Muscle layer of duodenum (tissue), 2 donors: Measurements from ENCODE around the gene DCAF5.
"Not testable (repeated sequence)": the region's sequence is repeated elsewhere in the genome, so short reads cannot be mapped to it uniquely, and the experiment has no call there.

Source experiments
- H3K27ac ChIP-seq: one replicate; pipeline ENCODE4 v1.7.0; 2013; ENCODE audit warnings: mild to moderate bottlenecking, low read length
- H3K27me3 ChIP-seq: one replicate; pipeline ENCODE4 v1.7.0; 2013; ENCODE audit warnings: low read depth, mild to moderate bottlenecking, control low read depth, low read length
- H3K36me3 ChIP-seq, 2 donors: one replicate each; pipeline ENCODE4 v1.7.0; 2013; ENCODE audit warnings: low read length in 2 of 2, control low read depth in 1 of 2, mild to moderate bottlenecking in 1 of 2; ENCODE audit not compliant: insufficient read depth in 2 of 2, control insufficient read depth in 1 of 2
- H3K4me1 ChIP-seq, 2 donors: one replicate each; pipeline ENCODE4 v1.7.0; 2013; ENCODE audit warnings: low read length in 2 of 2, mild to moderate bottlenecking in 2 of 2, control low read depth in 1 of 2, moderate library complexity in 1 of 2; ENCODE audit not compliant: insufficient read depth in 2 of 2, control insufficient read depth in 1 of 2
- H3K4me3 ChIP-seq, 2 donors: one replicate each; pipeline ENCODE4 v1.7.0; 2013; ENCODE audit warnings: low read length in 2 of 2, low read depth in 1 of 2, mild to moderate bottlenecking in 1 of 2
- H3K9me3 ChIP-seq, 2 donors: one replicate each; pipeline ENCODE4 v1.7.0; 2013; ENCODE audit warnings: low read length in 2 of 2, control low read depth in 1 of 2, mild to moderate bottlenecking in 1 of 2; ENCODE audit not compliant: control insufficient read depth in 1 of 2
- donor health status: healthy.

DCAF5 gene

DNA sequence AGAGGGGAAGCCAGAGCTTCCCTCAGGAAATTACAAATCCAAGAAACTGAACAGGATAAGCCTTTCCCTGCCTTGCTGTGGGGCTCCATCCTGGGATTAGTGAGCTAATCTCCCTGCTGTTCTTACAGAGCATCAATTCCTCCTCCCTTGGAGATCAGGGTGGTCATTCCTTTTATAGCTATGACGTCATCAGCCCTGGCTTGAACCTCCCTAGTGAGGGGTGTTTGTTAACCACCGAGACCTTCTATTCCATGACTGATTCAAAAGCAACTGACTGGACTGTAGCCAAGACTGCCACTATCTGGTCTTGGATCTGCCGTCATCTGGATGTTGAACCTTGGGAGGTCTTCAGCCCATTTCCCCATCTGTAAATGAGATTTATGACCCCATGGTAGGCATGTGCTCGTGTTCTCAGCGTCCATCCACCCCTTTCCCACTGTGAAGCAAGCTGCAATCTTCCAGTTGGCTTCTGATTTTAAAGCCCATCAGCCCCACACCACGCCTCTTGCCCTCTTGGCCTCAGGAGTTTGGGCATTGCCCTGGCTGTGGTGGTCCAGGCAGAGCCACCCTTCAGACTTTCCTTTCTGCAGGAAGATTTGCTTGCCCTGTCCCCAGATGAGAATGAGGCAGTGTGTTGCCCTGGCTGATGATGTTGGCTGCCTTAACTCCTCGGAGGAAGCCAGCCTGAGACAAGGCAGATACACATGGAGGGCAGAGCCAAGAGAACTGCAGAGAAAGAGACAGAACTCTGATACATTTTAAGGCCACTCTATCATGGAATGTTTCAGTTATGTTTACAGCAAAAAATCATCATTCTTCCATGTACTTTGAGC lies 114.2 kb downstream of the DCAF5 start:
- Histone ChIP-seq H3K36me3 (no peaks in the 10 kb centered on the region), H3K27me3 (no peaks in the 10 kb centered on the region), H3K27ac (peak overlapping the region; percentile 7), H3K4me3 (no peak overlapping the region), H3K4me1 (peaks cover 5 to 26% of the 10 kb centered on the region in 2 donors), H3K9me3 (no peaks in the 10 kb centered on the region)

DNA sequence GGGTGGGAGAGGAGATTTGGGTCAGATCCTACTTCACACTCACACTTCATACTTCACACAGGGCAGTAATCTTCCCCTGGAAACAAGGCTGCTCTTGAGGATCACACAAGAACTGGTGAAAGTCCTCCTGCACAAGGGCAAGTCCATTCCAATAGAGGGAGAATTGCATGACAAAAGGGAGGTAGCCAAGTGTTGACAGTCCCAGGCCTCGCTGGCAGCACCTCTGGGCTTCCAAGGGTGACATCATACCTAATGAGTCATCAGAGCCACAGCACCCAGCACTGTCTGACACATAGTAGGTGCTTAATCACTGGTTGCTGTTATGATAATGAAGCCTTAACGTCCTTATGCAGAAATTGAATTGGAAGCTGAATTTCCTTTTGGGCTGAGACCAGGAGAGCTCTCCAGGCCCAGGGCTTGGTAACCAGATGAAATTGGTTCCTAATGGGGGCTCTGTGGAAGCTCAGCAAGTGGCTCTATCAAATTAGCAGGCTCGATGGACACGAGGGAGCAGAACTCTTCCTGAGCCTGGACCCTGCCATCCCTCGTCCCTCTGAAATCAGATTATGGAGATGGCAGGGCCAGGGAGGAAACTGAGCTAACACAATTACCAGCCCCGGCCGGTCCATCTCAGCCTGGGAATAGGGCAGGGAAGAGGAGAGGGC lies 115.0 kb downstream of the DCAF5 start:
- Histone ChIP-seq H3K27ac (no peak overlapping the region), H3K4me3 (no peak overlapping the region), H3K4me1 (peaks cover 0 to 20% of the 10 kb centered on the region in 2 donors), H3K9me3 (no peaks in the 10 kb centered on the region), H3K36me3 (no peaks in the 10 kb centered on the region), H3K27me3 (no peaks in the 10 kb centered on the region)

DNA sequence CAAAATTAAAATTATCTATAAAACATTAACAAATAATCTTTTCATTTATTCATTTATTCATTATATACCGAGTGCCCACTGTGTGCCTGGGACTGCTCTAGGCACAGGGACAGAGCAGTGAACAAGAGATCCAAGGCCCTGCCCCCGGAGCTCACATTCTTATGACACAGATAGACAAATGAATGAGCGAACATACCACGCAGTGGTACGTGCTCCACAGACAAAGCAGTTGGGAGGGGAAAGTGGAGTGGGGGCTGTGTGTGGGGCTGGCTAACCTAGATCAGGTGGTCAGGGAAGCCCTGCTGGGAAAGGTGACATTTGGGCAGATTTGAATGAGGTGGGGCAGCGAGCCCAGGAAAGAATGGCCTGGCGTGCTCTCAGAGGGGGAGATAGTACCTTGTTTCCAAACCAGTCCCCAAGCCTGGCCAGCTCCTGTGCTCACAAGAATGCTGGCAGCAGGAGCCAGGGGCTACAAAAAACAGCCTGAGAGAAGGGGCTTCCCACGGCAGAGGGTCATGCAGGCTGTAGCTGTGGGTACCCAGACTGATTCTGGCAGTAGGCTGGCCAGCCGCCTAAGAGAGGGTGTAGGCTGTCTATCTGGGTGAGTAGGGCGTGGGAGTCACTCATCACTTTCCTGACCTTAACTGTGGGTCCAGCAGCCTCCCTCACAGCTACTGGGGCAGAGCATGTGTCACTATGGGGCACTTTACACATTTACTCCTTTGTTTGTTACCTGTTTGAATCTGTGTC lies 116.0 kb downstream of the DCAF5 start:
- peaks cover 0 to 14% of the 10 kb centered on the region in 2 donors for H3K4me1 ChIP-seq
- H3K27ac ChIP-seq = no peak overlapping the region
- H3K36me3 ChIP-seq = no peaks in the 10 kb centered on the region
- no peaks in the 10 kb centered on the region for H3K27me3 ChIP-seq
- no peak overlapping the region for H3K4me3 ChIP-seq
- H3K9me3 ChIP-seq = no peaks in the 10 kb centered on the region

DNA sequence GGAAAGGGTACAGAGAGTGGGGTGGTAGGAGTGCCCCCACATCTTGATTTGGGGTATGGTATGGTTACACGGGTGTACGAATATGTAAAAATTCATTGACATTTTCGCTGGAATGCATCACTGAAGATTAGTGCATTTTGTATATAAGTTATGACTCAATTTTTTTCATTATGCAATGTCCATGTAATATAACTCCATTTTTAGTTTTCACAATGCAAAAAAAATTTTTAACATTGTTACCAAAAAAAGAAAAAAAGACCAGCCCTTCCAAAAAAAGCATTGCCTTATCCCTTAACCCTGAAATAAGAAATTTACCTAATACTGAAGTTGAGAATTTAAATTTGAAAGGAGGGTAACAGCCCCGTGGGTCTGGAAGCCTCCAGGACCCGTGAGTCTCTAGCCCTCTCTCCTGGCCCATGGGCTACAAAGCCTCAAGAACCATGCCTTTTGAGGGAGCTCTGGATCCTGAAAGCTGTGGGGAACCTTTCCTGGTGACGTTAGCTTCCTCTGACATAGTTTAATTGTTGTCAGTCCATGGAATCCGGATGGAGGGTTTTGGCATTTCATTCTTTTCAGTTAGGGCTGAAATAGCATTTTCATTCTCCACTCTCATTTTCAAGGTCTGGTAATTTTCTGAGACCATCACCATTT lies 118.2 kb downstream of the DCAF5 start:
- Histone ChIP-seq H3K27ac (no peak overlapping the region), H3K36me3 (no peaks in the 10 kb centered on the region), H3K9me3 (no peaks in the 10 kb centered on the region), H3K4me1 (peaks cover 0 to 11% of the 10 kb centered on the region in 2 donors), H3K4me3 (no peak overlapping the region), H3K27me3 (no peaks in the 10 kb centered on the region)

DNA sequence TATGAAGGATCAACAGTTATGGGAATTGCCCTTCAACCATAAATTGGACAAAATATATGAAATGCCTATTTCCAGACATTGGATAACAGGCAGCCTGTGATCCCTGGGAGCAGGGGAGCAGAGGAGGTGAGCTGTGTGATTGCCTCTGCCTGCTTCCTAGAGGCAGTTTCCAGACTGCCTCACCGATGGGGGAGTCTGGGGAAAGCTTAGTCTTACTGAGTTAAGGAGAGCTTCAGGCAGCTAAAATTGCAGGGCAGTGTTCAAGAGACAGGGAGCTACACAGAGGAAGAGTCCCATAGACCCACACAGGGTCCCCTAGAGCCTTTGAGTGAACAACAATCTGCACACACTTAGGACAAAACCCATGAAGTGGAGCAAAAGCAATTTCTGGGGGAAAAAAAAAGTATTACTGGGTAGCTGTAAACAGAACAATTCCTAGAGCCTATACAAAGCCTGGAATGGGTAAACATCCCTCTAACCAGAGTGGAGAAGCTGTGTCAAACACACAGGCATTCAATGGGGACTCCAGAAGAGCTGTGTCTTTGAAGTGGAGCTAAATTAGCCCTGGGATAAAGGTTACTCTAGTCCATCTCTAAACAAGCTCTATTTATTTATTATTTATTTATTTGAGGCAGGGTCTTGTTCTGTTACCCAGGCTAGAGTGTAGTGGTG lies 125.5 kb downstream of the DCAF5 start:
- no peaks in the 10 kb centered on the region for H3K4me1 ChIP-seq
- H3K27me3 ChIP-seq = no peaks in the 10 kb centered on the region
- H3K36me3 ChIP-seq = no peaks in the 10 kb centered on the region
- no peaks in the 10 kb centered on the region for H3K9me3 ChIP-seq
- H3K4me3 ChIP-seq = no peak overlapping the region
- no peak overlapping the region for H3K27ac ChIP-seq

DNA sequence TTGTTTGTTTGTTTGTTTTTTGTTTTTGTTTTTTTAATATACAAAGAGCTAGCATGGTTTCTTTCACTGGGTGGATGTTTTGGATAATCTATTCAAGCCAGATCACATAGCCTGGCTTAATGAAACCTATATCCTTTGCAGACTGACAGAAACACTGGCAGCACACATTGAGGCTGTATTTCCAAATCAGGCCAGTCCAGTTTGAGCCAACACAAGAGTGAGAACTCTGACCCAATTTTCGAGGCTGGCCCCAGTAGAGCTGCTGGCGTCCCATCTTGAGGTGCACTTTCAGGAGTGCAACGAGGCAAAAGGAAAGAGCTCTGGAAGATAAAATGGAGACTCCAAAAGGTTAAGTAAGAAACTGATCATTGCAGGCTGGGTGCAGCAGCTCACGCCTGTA lies 129.9 kb downstream of the DCAF5 start:
- Histone ChIP-seq H3K27me3 (no peaks in the 10 kb centered on the region), H3K36me3 (no peaks in the 10 kb centered on the region), H3K4me1 (no peaks in the 10 kb centered on the region), H3K4me3 (no peak overlapping the region), H3K27ac (no peak overlapping the region), H3K9me3 (no peaks in the 10 kb centered on the region)

DNA sequence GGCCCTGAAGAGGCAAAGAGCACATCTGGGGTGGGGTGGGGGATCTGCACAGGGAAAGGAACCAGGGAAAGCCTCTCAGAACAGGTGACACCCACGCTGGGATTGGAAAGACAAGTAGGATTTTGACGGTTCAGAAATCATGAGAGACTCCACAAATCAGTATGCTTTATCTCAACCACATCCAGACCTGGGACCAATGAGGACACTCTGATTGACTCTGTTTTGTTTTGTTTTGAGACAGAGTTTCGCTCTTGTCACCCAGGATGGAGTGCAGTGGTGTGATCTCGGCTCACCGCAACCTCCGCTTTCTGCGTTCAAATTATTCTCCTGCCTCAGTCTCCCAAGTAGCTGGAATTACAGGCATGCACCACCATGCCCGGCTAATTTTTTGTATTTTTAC lies 130.8 kb downstream of the DCAF5 start:
- not testable (repeated sequence) for H3K27ac ChIP-seq, H3K4me3 ChIP-seq, H3K27me3 ChIP-seq, H3K36me3 ChIP-seq, H3K9me3 ChIP-seq, H3K4me1 ChIP-seq

DNA sequence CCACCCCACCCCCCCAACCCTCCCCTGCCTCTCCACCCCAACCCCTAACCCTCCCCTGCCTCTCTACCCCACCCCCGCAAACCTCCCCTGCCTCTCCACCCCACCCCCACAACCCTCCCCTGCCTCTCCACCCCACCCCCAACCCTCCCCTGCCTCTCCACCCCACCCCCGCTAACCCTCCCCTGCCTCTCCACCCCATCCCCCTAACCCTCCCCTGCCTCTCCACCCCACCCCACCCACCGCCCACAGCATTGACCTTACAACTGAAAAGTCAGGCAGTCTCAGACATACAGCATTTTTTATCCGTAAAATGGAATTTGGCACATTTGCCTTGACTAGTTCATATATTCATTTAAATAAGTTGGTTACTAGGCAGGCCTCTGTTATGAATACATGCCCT lies 135.2 kb downstream of the DCAF5 start:
- Histone ChIP-seq H3K4me1 (no peaks in the 10 kb centered on the region), H3K9me3 (no peaks in the 10 kb centered on the region), H3K36me3 (no peaks in the 10 kb centered on the region), H3K27me3 (no peaks in the 10 kb centered on the region), H3K27ac (no peak overlapping the region), H3K4me3 (no peak overlapping the region)

DNA sequence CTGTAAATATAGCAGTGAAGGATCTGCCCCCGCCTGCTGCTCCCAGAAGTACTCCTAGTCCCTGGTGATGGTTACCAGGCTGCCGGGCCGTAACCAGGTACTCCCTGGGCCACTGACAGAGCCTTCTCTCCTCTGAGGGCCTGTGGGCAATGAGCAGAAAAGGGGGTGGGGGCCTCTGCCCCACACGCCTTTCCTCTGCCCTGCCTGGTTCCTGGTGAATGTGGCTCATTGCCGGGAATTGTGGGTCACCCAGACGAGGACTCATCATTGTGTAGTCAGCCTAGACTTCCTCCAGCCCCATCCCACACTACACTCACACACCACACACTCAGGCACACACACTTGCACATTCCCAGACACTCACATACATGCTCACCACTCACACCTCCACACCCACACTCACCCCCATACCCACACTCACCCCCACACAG lies 138.1 kb downstream of the DCAF5 start:
- Histone ChIP-seq H3K4me3 (no peak overlapping the region), H3K27ac (no peak overlapping the region), H3K27me3 (no peaks in the 10 kb centered on the region), H3K36me3 (no peaks in the 10 kb centered on the region), H3K9me3 (no peaks in the 10 kb centered on the region), H3K4me1 (no peaks in the 10 kb centered on the region)

DNA sequence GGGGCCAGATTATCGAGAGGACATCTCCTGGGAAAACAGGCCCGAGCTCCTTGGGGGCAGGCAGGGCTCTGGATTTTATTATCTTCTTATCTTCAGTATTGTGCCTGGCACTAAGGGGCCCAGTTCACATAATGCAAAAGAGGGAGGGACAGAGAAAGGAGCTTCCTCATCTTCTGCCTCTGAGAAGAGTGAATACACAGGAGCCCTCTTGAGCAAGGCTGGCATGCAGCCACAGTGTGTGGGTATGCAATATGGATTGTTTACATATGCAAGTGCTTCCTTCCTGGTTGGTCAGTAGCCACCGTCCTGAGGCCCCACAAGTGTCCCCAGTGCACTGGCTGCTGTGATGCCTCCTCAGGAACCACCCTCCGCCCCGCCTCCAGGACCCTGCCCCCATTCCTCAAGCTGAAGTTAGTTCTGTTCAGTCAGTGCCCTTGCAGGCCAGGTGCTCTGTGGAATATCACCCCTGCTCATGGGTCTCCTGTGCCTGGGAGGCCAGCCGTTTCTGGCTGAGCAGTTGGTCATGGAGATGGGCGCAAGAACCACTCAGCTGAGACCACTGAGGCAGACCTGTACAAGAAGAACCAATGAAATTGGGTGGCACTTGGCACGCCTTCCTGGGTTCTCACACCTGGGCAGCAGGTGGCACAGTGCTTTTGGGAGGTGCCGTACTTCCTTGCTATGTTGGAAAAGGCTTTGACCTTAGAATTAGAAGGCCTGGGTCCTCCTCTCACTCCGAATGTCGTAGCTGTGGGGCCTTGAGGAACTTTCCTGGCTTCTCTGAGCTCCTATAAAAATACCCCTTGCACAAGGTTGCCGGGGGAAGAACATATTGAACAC lies 138.8 kb downstream of the DCAF5 start:
- no peaks in the 10 kb centered on the region for H3K27me3 ChIP-seq
- H3K27ac ChIP-seq = no peak overlapping the region
- H3K4me1 ChIP-seq = no peaks in the 10 kb centered on the region
- H3K9me3 ChIP-seq = no peaks in the 10 kb centered on the region
- H3K4me3 ChIP-seq = no peak overlapping the region
- no peaks in the 10 kb centered on the region for H3K36me3 ChIP-seq
